ENCODE measurements around the gene TIPARP.

TIPARP gene, protein sequence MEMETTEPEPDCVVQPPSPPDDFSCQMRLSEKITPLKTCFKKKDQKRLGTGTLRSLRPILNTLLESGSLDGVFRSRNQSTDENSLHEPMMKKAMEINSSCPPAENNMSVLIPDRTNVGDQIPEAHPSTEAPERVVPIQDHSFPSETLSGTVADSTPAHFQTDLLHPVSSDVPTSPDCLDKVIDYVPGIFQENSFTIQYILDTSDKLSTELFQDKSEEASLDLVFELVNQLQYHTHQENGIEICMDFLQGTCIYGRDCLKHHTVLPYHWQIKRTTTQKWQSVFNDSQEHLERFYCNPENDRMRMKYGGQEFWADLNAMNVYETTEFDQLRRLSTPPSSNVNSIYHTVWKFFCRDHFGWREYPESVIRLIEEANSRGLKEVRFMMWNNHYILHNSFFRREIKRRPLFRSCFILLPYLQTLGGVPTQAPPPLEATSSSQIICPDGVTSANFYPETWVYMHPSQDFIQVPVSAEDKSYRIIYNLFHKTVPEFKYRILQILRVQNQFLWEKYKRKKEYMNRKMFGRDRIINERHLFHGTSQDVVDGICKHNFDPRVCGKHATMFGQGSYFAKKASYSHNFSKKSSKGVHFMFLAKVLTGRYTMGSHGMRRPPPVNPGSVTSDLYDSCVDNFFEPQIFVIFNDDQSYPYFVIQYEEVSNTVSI

DNA sequence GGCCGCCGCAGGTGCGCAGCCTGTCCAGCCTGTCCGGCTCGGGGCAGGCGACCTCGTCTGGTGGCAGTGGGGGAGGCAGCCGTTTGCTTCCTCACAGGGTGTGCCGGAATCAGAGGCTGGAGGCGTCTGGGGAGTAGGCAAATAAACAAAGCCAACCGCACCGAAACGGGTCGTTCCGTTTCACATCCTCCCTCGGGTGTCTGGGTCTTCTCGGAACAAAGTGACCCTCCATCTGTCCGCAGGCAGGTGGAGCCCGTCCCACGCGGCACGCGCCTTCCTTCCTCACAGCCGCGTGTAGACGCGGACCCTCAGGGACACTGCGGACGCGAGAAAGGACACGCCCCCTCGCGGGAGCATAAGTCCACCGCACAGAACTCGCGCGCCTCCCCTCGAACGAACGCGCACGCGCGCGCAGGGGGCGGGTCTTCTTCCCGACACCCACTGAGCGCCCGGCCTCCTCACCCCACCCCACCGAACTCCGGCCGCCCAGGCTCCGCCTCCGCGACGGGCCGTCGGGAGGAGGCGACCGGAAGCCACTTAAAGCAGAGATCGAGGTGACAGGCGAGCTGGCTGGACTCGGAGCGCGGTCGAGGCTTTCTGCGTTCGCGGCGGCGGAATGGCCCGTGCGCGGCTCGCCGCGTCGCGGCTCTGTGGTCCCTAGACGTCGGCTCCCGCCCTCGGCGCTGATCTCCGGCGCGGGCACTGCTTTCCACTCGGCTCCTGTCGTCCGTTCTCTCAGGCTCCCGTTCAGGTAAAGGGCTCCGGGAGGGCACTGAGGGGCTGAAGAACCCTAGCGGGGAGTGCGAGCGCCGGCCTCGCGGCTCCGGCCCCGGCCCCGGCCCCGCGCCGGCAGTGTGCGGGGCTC, at the start of gene TIPARP:
TIPARP (plus strand) TSS at position 545 of the 865 bp plus-strand sequence. CDS start 3,108 bp downstream, outside the sequence.
- peak; percentile 98 for DNase-seq (ENCODE audit: low spot score)

DNA sequence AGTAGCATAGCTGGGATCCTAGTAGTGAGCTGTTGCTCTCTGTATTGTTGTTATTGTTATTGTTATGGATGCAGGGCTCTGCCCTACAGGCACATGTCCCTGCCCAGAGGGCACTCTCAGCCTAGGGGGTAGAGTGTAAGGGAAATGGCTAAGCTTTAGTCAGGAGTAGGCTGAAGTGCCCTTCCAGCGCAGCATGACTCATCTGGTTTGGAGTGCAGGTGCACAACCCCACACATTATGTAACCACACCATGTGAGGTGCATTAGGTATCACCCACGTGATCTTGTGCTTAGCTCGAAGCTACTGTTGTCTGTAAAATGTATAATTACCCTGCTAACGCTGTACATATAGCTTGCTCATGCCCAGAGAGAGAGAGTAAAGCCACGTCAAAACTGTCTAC, 48.3 kb upstream of the TIPARP start:
- DNase-seq (ENCODE audit: low spot score): no peak

DNA sequence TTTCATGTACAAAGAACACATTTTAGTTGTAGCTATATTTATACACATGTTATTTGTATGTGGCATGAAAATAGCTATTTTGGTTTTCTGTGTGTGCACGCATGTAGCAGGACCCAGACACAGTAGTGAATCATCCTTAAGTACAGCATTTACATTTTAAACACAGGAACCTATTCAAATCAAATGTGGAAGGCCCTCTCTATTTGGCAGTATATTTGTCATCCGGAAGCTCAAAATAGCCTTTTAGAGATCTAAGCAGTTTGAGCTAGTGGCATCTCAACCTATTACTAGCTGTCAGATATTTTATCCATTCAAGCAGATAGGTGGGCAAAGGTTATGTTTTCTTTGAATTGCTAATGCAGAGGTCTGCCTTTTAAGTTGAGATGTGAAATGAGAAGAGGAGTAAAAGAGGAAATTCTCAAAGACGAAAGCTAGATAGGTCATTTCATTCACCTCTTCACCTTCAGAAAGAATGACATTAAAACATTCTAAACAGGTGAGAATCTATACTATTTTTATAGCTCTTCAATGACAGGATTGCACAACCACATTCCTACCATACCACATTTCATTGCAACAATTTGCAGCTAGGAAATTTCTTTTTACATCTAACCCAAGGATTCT, 46.3 kb upstream of the TIPARP start:
- no peak for DNase-seq (ENCODE audit: low spot score)

DNA sequence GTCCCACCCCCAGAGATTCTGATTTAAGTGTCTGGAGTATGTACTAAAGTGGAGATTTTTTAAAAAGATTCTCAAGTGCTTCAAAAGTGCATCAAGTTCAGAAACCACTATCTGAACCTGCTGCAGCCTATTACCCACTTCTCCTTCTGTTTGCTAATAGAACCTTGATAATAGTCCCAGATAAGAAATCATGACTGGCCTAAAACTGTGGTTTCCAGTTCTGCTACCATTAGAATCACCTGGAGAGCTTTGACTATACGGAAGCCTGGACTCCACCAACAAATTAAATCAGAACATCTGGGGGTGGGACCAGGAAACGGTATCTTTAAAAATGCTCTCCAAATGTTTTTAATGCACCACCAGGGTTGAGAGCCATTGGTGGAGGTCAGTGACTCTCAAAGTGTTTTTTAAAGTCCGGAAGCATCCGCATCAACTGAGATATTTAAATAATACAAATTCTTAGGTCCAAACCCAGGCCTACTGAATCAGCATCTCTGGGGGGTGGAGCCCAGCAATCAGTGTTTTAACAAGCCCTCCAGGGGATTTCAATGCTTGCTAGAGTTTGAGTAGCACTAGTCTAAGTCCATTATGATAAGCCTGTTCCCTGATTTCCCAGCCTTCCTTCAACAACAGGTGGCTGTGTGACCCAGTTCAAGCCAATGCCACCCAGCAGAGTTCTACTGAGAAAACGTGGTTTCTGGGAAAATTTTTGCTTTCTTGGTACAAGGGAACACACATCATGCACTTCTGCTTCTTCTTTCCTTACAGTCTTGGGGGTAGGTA, 45.4 kb upstream of the TIPARP start:
- no peak for DNase-seq (ENCODE audit: low spot score)

DNA sequence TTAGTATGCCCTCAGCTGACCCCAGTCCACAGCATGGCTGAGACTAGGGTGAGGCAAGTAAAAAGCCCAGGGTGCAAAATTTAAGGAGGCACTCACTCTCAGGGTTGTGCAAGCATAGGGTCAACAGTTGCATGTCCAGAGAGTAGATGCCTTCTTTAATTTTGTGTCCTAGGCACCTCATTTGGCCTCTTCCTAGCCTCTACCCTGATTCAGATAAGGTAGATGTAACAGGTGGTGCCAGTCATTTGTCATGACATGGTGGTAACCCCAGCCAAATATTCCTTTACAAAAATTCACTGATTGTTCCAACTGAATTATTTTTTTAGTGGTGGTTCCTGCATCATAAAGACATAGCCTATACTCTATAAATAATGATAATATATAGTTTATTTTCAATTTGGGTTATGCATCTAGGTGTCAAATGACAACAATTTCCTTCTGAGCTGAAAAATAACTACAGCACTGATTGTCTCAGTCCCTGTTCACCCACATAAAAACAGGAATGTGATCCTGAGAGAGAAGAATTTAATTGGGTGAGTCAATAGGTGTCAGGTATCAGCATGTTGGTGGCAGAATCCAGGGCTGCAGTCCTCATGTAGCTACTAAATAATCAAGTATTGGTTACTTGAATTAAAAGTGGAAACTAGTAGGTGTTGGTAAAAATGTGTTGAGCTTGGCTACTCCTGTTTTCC, 44.2 kb upstream of the TIPARP start:
- DNase-seq (ENCODE audit: low spot score): no peak

DNA sequence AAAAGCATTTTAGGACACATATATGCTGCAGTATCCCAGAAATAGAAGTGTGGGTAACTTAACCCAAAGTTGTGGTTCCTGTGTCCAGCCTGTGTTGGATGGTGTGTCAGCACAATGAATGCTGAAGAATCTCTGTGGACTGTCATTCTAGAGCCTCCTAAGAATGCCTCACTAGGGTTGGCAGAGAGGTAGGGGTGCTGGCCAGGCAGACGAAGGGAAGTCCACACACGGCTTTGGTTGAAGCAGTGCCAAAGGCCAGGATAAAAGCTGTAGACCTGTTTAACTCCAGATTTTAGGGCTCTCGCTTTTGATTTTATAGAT, 43.7 kb upstream of the TIPARP start:
- DNase-seq (ENCODE audit: low spot score): no peak

DNA sequence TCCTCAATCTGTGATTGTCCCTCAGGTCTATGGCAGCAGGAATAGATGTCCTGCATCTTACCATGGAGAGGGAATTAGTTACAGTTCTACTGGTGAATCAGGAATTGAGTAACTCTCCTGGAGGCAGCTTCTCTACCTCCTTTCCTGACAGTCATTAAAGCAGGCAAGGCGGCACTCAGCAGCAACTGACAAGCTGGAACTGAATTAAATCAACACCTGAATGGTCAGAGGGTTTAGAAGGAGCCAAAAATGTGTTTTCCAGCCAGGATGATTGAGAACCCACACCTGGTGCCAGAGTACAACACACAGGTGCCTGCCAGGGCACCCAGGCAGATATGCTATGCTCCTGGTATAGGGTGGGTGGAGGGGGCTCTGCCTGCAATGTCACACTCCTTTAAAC, 43.1 kb upstream of the TIPARP start:
- no peak for DNase-seq (ENCODE audit: low spot score)

DNA sequence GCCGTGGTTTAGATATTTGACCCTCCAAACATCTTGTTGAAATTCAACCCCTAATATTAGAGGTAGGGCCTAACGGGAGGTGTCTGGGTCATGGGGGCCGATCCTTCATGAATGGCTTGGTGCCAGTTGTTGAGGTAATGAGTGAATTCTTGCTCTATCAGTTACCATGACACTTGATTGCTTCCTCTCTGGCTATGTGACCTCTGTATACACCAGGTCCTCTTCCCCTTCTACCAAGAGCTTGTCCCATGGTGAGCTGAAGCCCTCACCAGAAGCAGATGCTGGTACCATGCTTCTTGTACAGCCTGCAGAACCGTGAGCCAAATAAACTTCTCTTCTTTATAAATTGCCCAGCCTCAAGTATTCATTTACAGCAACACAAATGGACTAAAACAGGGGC, 41.8 kb upstream of the TIPARP start:
- DNase-seq (ENCODE audit: low spot score): no peak

DNA sequence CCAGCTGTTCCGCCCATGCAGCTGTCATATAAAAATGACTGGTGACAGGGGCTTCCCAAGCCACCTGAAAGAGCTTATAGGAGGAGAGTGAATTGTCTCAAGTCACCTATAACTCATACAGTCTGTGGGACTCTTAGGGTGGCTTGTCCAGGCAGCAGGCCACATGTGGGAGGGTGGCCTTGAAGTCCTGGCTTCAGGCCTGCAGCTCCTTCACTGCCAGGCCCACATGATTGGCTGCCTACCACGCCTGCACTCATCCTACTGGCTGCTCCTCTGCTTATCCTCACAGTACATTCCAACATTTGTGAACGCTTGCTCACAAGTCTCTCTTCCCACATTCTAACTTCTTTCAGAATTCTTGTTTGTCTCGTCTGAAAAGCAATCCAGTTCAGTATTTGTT, 41.1 kb upstream of the TIPARP start:
- no peak for DNase-seq (ENCODE audit: low spot score)

DNA sequence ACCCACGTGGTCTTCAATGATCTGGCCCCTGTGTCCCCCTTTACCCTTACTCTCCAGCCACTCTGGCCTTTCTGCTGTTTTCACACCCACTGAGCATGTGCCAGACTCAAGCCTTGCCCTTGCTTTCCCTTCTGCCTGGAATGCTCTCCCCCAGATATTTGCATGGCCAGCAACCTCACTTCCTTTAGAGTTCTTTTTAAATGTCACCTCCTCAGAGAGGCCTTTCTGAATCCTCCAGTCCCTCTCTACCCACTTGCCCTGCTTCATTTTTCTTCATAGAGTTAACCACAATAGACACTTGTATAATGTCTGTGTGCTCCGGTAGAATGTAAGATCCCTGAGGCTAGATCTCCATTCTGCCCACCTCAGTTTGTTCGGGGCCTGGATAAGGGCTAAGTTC, 39.4 kb upstream of the TIPARP start:
- DNase-seq (ENCODE audit: low spot score): no peak

DNA sequence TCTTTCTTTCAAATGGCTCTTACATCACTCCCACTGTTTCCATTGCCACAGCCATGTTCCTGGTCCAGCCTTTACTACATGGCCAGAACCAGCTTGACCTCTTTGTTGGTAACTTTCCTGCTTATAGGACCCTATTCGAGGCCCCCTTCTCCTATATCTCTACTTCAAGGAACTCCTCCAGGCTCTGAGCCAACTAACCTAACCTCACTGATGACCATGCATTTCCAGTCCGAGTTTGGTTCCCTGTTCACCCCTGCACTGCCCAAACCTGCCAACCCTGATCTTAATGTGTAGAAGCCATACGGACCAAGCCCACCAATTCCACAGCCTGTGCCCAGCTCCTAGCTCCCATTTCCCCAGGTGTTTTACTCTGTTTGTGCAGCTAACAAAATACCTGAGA, 38.4 kb upstream of the TIPARP start:
- no peak for DNase-seq (ENCODE audit: low spot score)

DNA sequence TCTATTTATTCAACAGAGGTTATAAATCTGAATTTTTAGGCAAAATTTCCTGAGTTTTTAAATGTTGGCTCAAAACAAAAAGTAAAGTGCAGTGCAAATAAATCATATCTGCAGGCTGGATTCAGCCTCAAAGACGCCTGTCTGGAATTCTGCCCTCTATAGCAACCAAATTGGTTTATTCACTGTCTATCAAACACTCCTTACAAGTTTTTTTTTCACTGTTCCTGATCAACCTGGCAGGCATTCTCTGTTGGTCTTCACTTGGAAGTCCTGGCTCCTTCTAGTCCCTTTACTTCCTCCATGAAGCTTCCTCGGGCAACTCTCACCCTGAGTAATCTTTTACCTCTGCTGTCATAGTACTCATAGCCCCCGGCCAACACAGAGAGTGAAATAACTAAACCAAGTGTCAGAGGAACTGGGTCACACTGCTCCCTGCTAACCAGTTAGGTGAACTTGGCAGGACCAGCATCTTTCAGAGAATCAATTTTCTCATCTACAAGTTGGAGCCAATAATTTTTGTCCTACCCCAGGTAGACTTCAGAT, 36.8 kb upstream of the TIPARP start:
- no peak for DNase-seq (ENCODE audit: low spot score)

DNA sequence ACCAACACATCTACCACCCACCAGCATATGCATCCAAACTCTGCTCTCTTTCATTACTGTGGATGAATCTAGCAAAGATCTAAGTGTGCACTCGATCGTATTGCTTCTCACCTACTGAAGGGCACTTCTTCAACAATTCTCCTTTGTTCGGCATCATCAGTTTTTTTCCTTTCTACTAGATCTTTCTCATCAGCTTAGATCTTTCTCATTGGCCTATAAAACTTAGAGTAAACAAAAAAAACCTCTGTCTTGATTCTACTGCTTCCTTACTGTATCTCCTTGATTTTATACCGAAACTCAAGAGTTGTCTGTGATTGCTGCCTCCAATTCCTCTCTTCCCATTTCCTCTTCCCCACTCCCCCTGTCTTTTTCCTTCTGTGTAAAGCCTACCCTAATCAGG, 36.1 kb upstream of the TIPARP start:
- no peak for DNase-seq (ENCODE audit: low spot score)

DNA sequence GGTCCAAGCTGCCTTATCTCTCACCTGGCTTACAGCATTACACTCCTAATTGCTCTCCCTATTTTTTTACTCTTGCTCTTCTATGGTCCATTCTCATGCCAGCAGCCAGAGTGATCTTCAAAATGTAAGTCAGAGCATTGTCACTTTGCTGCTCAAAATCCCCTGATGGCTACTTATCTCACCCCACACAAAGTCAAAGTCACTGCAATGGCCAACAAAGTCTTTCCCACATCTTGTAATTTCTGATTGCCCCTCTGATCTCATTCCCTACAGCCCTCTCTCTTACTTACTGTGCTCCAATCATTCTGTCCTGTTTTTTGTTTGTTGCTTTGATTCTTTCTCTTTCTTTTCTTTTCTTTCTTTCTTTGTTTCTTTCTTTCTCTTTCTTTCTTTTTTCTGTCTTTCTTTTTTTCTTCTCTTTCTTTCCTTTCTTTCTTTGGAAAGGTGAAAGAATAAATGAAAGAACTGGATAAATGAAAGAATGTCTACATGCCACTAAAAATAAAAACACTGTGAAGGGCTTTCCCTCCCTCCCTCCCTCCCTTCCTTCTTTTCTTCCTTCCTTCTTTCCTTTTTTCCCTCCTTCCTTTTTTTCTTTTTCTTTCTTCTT, 34.9 kb upstream of the TIPARP start:
- no peak for DNase-seq (ENCODE audit: low spot score)

DNA sequence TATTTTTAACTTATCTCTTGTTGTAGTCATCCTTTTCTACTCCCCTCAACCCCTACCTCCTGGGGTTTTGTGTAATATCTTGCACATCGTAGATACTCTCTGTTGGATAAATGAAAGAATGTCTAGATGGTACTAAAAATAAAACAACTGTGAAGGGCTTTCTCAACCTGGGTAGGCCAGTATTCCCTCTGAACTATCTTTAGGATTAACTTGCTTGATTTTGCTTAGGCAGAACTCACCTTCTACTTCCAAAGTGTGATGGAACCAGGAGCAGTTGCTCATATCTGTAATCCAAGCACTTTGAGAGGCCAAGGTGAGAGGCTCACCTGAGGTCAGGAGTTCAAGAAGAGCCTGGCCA, 32.8 kb upstream of the TIPARP start:
- no peak for DNase-seq (ENCODE audit: low spot score)

DNA sequence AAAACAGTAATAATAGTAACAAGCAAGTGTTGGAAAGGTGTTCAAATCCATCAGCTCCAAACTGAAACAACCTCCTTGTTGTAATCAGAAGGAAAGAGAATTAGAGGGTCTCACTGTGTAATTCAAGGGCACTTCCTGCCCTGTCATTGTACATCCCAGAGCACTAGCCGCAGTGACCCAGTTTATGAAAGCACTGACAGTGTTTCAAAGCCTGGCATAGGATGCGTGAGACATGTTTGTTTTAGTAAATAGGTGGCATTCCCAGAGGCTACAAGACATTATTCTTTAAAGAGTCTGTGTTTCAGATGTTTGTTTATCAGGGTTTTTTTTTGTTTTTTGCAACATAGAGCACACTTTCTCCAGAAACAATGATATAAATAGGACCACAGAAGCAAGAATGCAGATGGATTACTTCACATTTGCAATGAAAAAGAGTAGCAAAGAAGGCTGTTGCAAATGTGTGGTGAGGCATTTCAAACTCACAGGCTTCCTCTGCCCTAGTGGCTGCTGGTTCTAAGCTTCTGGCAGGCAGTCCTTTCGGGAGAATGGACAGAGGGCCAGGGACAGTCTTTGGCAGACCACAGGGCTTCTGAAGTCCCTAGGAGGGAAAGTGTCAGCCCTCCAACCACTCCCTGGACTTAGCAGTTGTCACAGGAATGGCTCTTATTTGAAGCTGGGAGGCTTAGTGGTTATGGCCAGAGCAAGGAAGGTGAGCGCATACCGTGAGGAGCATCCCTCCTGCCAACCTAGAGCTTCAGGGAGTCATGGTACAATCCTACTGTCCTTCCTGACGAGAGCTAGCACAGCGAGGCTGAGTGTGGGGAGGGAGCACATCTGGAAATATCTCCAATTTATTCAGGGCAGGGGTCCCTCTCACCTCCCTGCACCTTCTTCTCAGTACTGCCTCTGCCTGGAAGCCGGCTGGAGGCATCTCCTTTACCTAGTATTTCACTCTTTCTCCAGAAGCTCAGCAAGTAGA, 31.4 kb upstream of the TIPARP start:
- no peak for DNase-seq (ENCODE audit: low spot score)

DNA sequence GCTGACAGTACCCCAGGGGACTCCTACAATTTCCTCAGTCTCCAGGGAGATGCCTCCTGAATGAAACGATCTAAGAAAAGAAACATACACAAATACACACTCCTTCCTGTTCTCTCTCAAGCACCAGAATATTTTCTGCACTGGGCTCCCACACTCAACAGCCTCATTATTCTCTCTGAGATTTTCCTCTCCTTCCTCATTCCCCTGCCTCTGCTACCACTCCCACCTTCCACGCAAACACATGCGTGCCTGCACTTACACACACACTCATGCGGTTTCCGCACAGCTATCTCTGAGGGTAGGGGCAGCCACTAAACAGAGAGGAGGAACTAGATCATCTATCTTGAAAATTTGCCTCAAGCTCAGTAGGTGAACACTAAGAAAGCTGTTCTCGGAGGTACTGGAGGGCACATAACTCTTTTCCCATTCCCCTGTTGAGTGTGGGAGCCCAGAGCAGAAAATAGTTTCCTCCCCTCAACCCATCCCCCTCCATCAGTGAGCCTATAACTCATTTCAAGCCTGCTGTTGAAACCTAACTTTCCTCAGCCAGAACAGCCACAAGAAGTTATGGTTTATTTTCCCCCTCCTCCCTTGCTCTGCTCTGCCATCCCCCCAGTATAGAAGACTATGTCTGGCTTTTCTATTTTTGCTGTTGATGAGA, 30.5 kb upstream of the TIPARP start:
- no peak for DNase-seq (ENCODE audit: low spot score)

DNA sequence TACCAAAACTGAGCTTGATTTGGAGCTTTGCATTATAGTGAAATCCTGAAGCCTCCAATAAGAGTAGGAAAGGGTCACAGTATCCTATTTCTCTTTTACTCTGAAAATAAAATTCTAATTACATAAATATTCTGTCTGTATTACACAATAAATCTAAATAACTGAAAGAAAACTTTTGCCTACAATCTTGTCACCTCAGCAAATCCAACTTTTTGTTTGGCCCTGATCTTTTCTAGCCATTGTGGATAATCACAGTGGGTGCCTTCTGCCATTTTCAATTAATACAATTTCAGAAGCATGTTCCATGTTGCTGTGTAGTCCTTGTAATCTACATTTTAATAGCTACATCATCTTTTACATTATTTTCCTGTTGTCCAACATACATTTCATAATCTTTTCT, 29.4 kb upstream of the TIPARP start:
- no peak for DNase-seq (ENCODE audit: low spot score)

DNA sequence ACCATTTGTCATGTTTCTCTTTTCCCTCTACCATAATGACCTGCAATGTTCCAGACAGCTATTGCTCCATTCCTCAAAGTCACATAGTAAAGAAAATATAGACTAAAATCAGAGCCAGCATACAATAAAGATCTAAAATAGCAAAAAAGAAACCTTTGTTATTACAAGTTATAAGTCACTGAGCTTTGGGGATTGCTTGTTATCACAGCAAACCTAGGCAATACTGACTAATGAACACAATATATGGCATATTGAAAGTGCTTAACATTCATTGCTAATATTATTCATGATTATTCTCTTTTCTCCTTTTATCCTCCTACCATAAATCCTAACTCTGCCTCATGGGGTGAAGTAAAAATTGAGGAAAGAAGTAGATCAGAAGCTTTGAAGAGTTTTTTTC, 27.4 kb upstream of the TIPARP start:
- no peak for DNase-seq (ENCODE audit: low spot score)

Measured in D341Med (cell line).